Measurements from ENCODE around the gene IFIT2.

Gene IFIT2

GRCh38 chr10:89257581-89257980, 44.3 kb upstream of the IFIT2 start:
- no peak for DNase-seq (ENCODE audit: low read depth)
- TF ChIP-seq CTCF (IDR thresholded peaks at IDR 0.05; ENCODE audit: low read depth, low read length): no peak
- TF ChIP-seq MAX (IDR thresholded peaks at IDR 0.05; ENCODE audit: low read depth, low read length): no peak
- TF ChIP-seq MYC (IDR thresholded peaks at IDR 0.05; ENCODE audit: low read depth, low read length): no peak
- TF ChIP-seq POLR2A (IDR thresholded peaks at IDR 0.05; ENCODE audit: extremely low read depth, insufficient read length): no peak

GRCh38 chr10:89258881-89259280, 43.0 kb upstream of the IFIT2 start:
- no peak for TF ChIP-seq MAX (IDR thresholded peaks at IDR 0.05; ENCODE audit: low read depth, low read length)
- TF ChIP-seq MYC (IDR thresholded peaks at IDR 0.05; ENCODE audit: low read depth, low read length): no peak
- TF ChIP-seq POLR2A (IDR thresholded peaks at IDR 0.05; ENCODE audit: extremely low read depth, insufficient read length): no peak
- TF ChIP-seq CTCF (IDR thresholded peaks at IDR 0.05; ENCODE audit: low read depth, low read length): no peak
- no peak for DNase-seq (ENCODE audit: low read depth)
- H3K4me3 ChIP-seq (ENCODE audit: low read depth, low read length): no peak overlapping the region

More at GRCh38 chr10:89257581-89257980, 44.3 kb upstream of the IFIT2 start:
- H3K4me3 ChIP-seq (ENCODE audit: low read depth, low read length): no peak overlapping the region

- H3K4me3 ChIP-seq (ENCODE audit: low read depth, low read length): no peak overlapping the region
- TF ChIP-seq POLR2A (IDR thresholded peaks at IDR 0.05; ENCODE audit: extremely low read depth, insufficient read length) (no peak), MYC (IDR thresholded peaks at IDR 0.05; ENCODE audit: low read depth, low read length) (no peak), MAX (IDR thresholded peaks at IDR 0.05; ENCODE audit: low read depth, low read length) (no peak), CTCF (IDR thresholded peaks at IDR 0.05; ENCODE audit: low read depth, low read length) (no peak)
Measured at GRCh38 chr10:89262086-89263051, 39.5 kb upstream of the IFIT2 start.

GRCh38 chr10:89263091-89263490, 38.8 kb upstream of the IFIT2 start:
- TF ChIP-seq MYC (IDR thresholded peaks at IDR 0.05; ENCODE audit: low read depth, low read length) (no peak), MAX (IDR thresholded peaks at IDR 0.05; ENCODE audit: low read depth, low read length) (no peak), POLR2A (IDR thresholded peaks at IDR 0.05; ENCODE audit: extremely low read depth, insufficient read length) (no peak), CTCF (IDR thresholded peaks at IDR 0.05; ENCODE audit: low read depth, low read length) (no peak)
- H3K4me3 ChIP-seq (ENCODE audit: low read depth, low read length): no peak overlapping the region
- DNase-seq (ENCODE audit: low read depth): no peak

More at GRCh38 chr10:89262086-89263051, 39.5 kb upstream of the IFIT2 start:
- no peak for DNase-seq (ENCODE audit: low read depth)

GRCh38 chr10:89263531-89263930, 38.3 kb upstream of the IFIT2 start:
- TF ChIP-seq POLR2A (IDR thresholded peaks at IDR 0.05; ENCODE audit: extremely low read depth, insufficient read length) (no peak), CTCF (IDR thresholded peaks at IDR 0.05; ENCODE audit: low read depth, low read length) (no peak), MYC (IDR thresholded peaks at IDR 0.05; ENCODE audit: low read depth, low read length) (no peak), MAX (IDR thresholded peaks at IDR 0.05; ENCODE audit: low read depth, low read length) (no peak)
- H3K4me3 ChIP-seq (ENCODE audit: low read depth, low read length): no peak overlapping the region
- no peak for DNase-seq (ENCODE audit: low read depth)

All from NB4 (cell line).